ENCODE data around the gene SNTB2.

GRCh38 chr16:69223882-69224281, 36.9 kb downstream of the SNTB2 start:
- no peak for TF ChIP-seq POLR2A (IDR thresholded peaks at IDR 0.05; ENCODE audit: low read depth, low read length)
- TF ChIP-seq POLR2AphosphoS5 (IDR thresholded peaks at IDR 0.05; ENCODE audit: low read depth, low read length): no peak

All from GM12892 (cell line).